Testis (tissue), 2 donors: ENCODE measurements around the gene PDZD4.

Experiments
- POLR2A ChIP-seq: fragments of 450-650 bp; IDR thresholded peaks from one replicate; pipeline ENCODE4 v1.6.1; 2017; ENCODE audit warnings: antibody characterized with exemption, mild to moderate bottlenecking, moderate library complexity
- TF ChIP-seq, protein P1 (sequence below), 3 experiments: fragments of 450-650 bp in 2 of 3; fragments of 200-600 bp in 1 of 3; sonication (generic) in 1 of 3; IDR thresholded peaks; one replicate each; pipeline ENCODE4 v1.5.1; 2016 to 2019; ENCODE audit warnings: antibody characterized with exemption in 3 of 3, mild to moderate bottlenecking in 2 of 3, moderate library complexity in 1 of 3

DNA sequence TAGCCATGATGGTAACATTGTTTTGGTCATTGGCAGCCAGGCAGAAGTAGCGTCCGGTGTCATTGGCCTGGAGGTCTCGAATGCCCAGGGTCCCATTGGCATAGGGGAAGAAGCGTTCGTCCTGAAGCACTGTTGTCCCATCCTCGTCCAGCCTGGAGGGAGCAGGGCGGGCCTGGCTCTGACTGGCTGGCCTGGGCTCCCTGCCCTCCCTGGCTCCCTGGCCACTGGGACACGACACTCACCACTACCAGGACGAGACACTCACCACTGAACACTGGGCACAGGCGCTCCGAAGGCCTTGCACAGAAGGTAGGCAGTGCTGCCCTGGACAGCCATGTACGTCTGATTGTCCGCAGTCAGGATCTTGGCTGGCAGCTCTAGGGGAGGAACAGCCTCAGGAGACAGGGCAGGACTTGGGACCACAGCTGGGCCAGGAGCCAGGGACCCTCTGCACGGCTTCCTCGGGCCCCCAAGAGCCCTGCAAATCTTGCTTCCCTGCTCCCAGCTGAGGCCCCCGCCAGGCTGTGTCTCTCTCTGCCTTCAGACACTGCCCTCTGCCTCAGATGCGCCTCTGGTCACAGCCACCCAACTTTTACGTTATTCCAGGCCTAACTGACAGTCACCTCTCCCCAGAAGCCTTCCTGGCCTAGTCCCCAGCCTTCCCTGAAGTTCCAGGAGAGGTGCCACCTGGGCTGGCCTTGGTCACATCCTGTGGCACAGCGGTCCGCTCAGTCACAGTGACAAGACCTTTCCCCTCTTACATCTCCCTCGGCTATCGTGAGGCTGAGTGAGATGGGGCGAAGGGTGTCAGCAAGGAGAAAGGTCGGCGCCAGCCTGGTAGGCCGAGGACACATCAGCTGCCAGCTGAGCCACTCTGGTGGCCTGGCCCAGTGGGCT lies 38.5 kb upstream of the PDZD4 start:
- TF ChIP-seq, protein P1, sequence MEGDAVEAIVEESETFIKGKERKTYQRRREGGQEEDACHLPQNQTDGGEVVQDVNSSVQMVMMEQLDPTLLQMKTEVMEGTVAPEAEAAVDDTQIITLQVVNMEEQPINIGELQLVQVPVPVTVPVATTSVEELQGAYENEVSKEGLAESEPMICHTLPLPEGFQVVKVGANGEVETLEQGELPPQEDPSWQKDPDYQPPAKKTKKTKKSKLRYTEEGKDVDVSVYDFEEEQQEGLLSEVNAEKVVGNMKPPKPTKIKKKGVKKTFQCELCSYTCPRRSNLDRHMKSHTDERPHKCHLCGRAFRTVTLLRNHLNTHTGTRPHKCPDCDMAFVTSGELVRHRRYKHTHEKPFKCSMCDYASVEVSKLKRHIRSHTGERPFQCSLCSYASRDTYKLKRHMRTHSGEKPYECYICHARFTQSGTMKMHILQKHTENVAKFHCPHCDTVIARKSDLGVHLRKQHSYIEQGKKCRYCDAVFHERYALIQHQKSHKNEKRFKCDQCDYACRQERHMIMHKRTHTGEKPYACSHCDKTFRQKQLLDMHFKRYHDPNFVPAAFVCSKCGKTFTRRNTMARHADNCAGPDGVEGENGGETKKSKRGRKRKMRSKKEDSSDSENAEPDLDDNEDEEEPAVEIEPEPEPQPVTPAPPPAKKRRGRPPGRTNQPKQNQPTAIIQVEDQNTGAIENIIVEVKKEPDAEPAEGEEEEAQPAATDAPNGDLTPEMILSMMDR (IDR thresholded peaks at IDR 0.05) = no peak
- no peak for TF ChIP-seq POLR2A
